Measurements from ENCODE around the gene CHMP2B.

The CHMP2B gene

GRCh38 chr3:87268646-87269211, 41.6 kb downstream of the CHMP2B start:
- TF ChIP-seq CTCF (IDR thresholded peaks at IDR 0.05; ENCODE audit: insufficient read depth, low read depth, low read length, missing control alignments), result no peak
- no peak for DNase-seq (ENCODE audit: low read depth)
- no peak overlapping the region for H3K4me3 ChIP-seq (ENCODE audit: low read depth, low read length)

GRCh38 chr3:87269723-87270122, 42.6 kb downstream of the CHMP2B start:
- DNase-seq (ENCODE audit: low read depth), result peak; percentile 3
- H3K4me3 ChIP-seq (ENCODE audit: low read depth, low read length), result no peak overlapping the region
- no peak for TF ChIP-seq CTCF (IDR thresholded peaks at IDR 0.05; ENCODE audit: insufficient read depth, low read depth, low read length, missing control alignments)

GRCh38 chr3:87270908-87271700, 44.0 kb downstream of the CHMP2B start:
- no peak overlapping the region for H3K4me3 ChIP-seq (ENCODE audit: low read depth, low read length)
- peak; percentile 3 for DNase-seq (ENCODE audit: low read depth)
- TF ChIP-seq CTCF (IDR thresholded peaks at IDR 0.05; ENCODE audit: insufficient read depth, low read depth, low read length, missing control alignments), result no peak

GRCh38 chr3:87272718-87273341, 45.7 kb downstream of the CHMP2B start:
- no peak overlapping the region for H3K4me3 ChIP-seq (ENCODE audit: low read depth, low read length)
- DNase-seq (ENCODE audit: low read depth), result peak; percentile 5
- no peak for TF ChIP-seq CTCF (IDR thresholded peaks at IDR 0.05; ENCODE audit: insufficient read depth, low read depth, low read length, missing control alignments)

- TF ChIP-seq CTCF (IDR thresholded peaks at IDR 0.05; ENCODE audit: insufficient read depth, low read depth, low read length, missing control alignments), result no peak
- no peak within 1 kb of the TSS for H3K4me3 ChIP-seq (ENCODE audit: low read depth, low read length)
- DNase-seq (ENCODE audit: low read depth), result no peak
These were observed 49.4 kb downstream of the CHMP2B start, which contains the start of gene POU1F1 for GRCh38 chr3:87276484-87276883. TSS of gene POU1F1 (minus strand) at chr3:87276584. CDS start at chr3:87276462, 122 bp downstream.

- DNase-seq (ENCODE audit: low read depth), result peak; percentile 9
- no peak for TF ChIP-seq CTCF (IDR thresholded peaks at IDR 0.05; ENCODE audit: insufficient read depth, low read depth, low read length, missing control alignments)
- no peak overlapping the region for H3K4me3 ChIP-seq (ENCODE audit: low read depth, low read length)
These were observed 59.9 kb downstream of the CHMP2B start for GRCh38 chr3:87287011-87287410.
